PC-3 (cell line): Measurements from ENCODE around the gene SESN1. TPM values are rescaled to one million over a fixed set of nuclear protein-coding genes. Genes with fewer than 3 reads are reported as not detected.

Source experiments
- ATAC-seq: fragments of 200-7000 bp; cut with Tn5 transposase; 2 replicates; pipeline ENCODE4 v1.9.1; 2020; ENCODE audit warnings: mild to moderate bottlenecking, moderate library complexity
- BruUV-seq: library from RNA; stranded (reverse); fragments of 400-500 nt; replicated peaks from 2 replicates; lab custom pipeline; 2021; lab: Mats Ljungman, UMichigan
- CTCF ChIA-PET: fragments of 300-600 bp; sonication (Branson Sonifier 250); formaldehyde crosslinking; loops from one replicate; lab custom pipeline; 2022; ENCODE audit warnings: antibody characterized with exemption; lab: Charles Lee
- POLR2A ChIA-PET: fragments of 300-600 bp; sonication (Branson Sonifier 250); formaldehyde crosslinking; loops from one replicate; lab custom pipeline; 2022; ENCODE audit warnings: antibody characterized with exemption; ENCODE audit not compliant: unreplicated experiment; lab: Charles Lee
- DNase-seq: peaks from one replicate; pipeline ENCODE4 v3.0.0-alpha.2; 2015
- H2AFZ ChIP-seq: fragments of 300-600 bp; sonication (generic); 2 replicates; pipeline ENCODE4 v1.6.0; 2016; ENCODE audit warnings: antibody characterized with exemption, low read length
- H3F3A ChIP-seq: fragments of 300-600 bp; sonication (generic); one replicate; pipeline ENCODE4 v1.6.0; 2017; ENCODE audit warnings: antibody characterized with exemption, low read length, control low read depth, mild to moderate bottlenecking; ENCODE audit not compliant: unreplicated experiment
- H3K27ac ChIP-seq: fragments of 300-600 bp; sonication (generic); 2 replicates; pipeline ENCODE4 v1.5.1; 2016; ENCODE audit warnings: mild to moderate bottlenecking, low read length
- H3K27me3 ChIP-seq: fragments of 300-600 bp; sonication (generic); 2 replicates; pipeline ENCODE4 v1.6.1; 2016; ENCODE audit warnings: low read length, mixed read lengths
- H3K36me3 ChIP-seq: fragments of 300-600 bp; sonication (generic); 2 replicates; pipeline ENCODE4 v1.6.1; 2016; ENCODE audit warnings: low read depth, mixed run types, low read length, mixed read lengths
- H3K4me1 ChIP-seq: fragments of 300-600 bp; sonication (generic); 2 replicates; pipeline ENCODE4 v1.5.1; 2016; ENCODE audit warnings: low read length; ENCODE audit not compliant: insufficient read depth
- H3K4me2 ChIP-seq: fragments of 300-600 bp; sonication (generic); 2 replicates; pipeline ENCODE4 v1.6.0; 2016; ENCODE audit warnings: low read length
- H3K4me3 ChIP-seq: fragments of 300-600 bp; sonication (generic); 2 replicates; pipeline ENCODE4 v1.5.1; 2016; ENCODE audit warnings: mild to moderate bottlenecking, low read length, mixed read lengths
- H3K79me2 ChIP-seq: fragments of 300-600 bp; sonication (generic); 2 replicates; pipeline ENCODE4 v1.6.1; 2017; ENCODE audit warnings: low read length, mixed read lengths
- H3K9ac ChIP-seq: fragments of 300-600 bp; sonication (generic); 2 replicates; pipeline ENCODE4 v1.6.0; 2016; ENCODE audit warnings: mild to moderate bottlenecking, low read length
- H3K9me2 ChIP-seq: fragments of 300-600 bp; sonication (generic); replicated peaks from 2 replicates; pipeline ENCODE4 v1.6.1; 2016; ENCODE audit warnings: mixed run types, low read length, mixed read lengths
- H3K9me3 ChIP-seq: fragments of 300-600 bp; sonication (generic); 2 replicates; pipeline ENCODE4 v1.6.1; 2016; ENCODE audit warnings: low read length, mixed read lengths
- H4K20me1 ChIP-seq: fragments of 300-600 bp; sonication (generic); 2 replicates; pipeline ENCODE4 v1.6.1; 2016; ENCODE audit warnings: low read length, mixed read lengths
- EZH2 ChIP-seq: fragments of 300-600 bp; sonication (generic); IDR thresholded peaks from one replicate; pipeline ENCODE4 v1.6.1; 2017; ENCODE audit warnings: antibody characterized with exemption, mild to moderate bottlenecking, low read length; ENCODE audit not compliant: unreplicated experiment
- EZH2phosphoT487 ChIP-seq: fragments of 300-600 bp; sonication (generic); IDR thresholded peaks from 2 replicates; pipeline ENCODE4 v1.6.1; 2018; ENCODE audit warnings: mild to moderate bottlenecking, antibody characterized with exemption, low read length, borderline replicate concordance
- intact Hi-C: fragments of 100-400 bp; cut with micrococcal nuclease; formaldehyde crosslinking; loops from 2 replicates; pipeline ENCODE4 v1.9.0; 2023
- total RNA-seq: library from RNA; depleted of rRNA; stranded (reverse); fragments of >200 nt; gene quantifications from 2 replicates; pipeline ENCODE4 v1.2.3, GENCODE V29; 2014
- TF ChIP-seq, protein P1 (sequence below): fragments of 300-600 bp; sonication (generic); conservative IDR thresholded peaks from 2 replicates; pipeline ENCODE4 v1.5.1; 2017; ENCODE audit warnings: antibody characterized with exemption, low read depth, mild to moderate bottlenecking, low read length

The SESN1 gene
- total RNA-seq, 1 experiment from 2014 or later = 3.4 TPM

GRCh38 chr6:108957221-108957620 is 137.4 kb downstream of the SESN1 start:
- ATAC-seq (no peak), DNase-seq (no peak)
- H3K4me1 ChIP-seq = no peaks in the 10 kb centered on the region
- ChIA-PET POLR2A (interaction anchor here (0.5 kb wide), 1 partner anchor 55 kb away, joined by 3 read pairs; no protein-coding TSS in a partner anchor), CTCF (no interaction called here)
- intact Hi-C loops = no loop called here
- no peak overlapping the region for H3K4me3 ChIP-seq
- no TSS peak for BruUV-seq
- H3F3A ChIP-seq = no peaks in the 10 kb centered on the region
- H3K36me3 ChIP-seq = no peaks in the 10 kb centered on the region
- TF ChIP-seq, protein P1, sequence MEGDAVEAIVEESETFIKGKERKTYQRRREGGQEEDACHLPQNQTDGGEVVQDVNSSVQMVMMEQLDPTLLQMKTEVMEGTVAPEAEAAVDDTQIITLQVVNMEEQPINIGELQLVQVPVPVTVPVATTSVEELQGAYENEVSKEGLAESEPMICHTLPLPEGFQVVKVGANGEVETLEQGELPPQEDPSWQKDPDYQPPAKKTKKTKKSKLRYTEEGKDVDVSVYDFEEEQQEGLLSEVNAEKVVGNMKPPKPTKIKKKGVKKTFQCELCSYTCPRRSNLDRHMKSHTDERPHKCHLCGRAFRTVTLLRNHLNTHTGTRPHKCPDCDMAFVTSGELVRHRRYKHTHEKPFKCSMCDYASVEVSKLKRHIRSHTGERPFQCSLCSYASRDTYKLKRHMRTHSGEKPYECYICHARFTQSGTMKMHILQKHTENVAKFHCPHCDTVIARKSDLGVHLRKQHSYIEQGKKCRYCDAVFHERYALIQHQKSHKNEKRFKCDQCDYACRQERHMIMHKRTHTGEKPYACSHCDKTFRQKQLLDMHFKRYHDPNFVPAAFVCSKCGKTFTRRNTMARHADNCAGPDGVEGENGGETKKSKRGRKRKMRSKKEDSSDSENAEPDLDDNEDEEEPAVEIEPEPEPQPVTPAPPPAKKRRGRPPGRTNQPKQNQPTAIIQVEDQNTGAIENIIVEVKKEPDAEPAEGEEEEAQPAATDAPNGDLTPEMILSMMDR = no peak
- TF ChIP-seq EZH2 (no peak), EZH2phosphoT487 (no peak)
- H3K27ac ChIP-seq = no peak overlapping the region
- H3K9me2 ChIP-seq = no peaks in the 10 kb centered on the region
- H3K27me3 ChIP-seq = no peaks in the 10 kb centered on the region
- H3K9ac ChIP-seq = no peak overlapping the region
- H3K79me2 ChIP-seq = no peaks in the 10 kb centered on the region
- no peaks in the 10 kb centered on the region for H4K20me1 ChIP-seq
- H3K9me3 ChIP-seq = no peaks in the 10 kb centered on the region
- H3K4me2 ChIP-seq = no peak overlapping the region
- no peak overlapping the region for H2AFZ ChIP-seq

- ChIA-PET POLR2A (no interaction called here), CTCF (no interaction called here)
- TF ChIP-seq EZH2 (no peak), EZH2phosphoT487 (no peak)
- TF ChIP-seq, protein P1 = no peak
Measured at GRCh38 chr6:108955329-108955949, 139.2 kb downstream of the SESN1 start.

DNA sequence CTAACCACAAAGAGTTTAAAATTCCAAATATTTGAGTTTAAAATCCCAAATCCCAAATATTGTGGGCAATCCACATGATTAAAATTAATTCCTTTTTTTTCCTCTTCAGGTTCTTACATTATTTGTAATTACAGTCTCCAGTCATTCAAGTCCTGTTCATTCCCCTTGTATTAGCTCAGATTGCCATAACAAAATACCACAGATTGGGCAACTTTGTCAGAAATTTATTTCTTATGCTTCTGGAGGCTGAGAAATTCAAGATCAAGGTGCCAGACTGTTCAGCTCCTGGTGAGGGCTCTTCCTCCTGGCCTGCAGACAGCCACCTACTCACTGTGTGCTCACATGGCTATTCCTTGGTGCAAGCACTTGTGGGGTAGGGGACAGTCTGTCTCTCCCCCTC is 141.0 kb downstream of the SESN1 start:
- ChIA-PET POLR2A (no interaction called here), CTCF (no interaction called here)
- no peaks in the 10 kb centered on the region for H4K20me1 ChIP-seq
- no peaks in the 10 kb centered on the region for H3K36me3 ChIP-seq
- no peaks in the 10 kb centered on the region for H3K79me2 ChIP-seq
- no peak overlapping the region for H3K27ac ChIP-seq
- no peaks in the 10 kb centered on the region for H3K27me3 ChIP-seq
- no TSS peak for BruUV-seq
- no peak overlapping the region for H3K4me3 ChIP-seq
- DNase-seq (no peak), ATAC-seq (no peak)
- TF ChIP-seq EZH2phosphoT487 = no peak
- no peak for TF ChIP-seq EZH2
- TF ChIP-seq, protein P1 = no peak
- H3F3A ChIP-seq = no peaks in the 10 kb centered on the region
- H2AFZ ChIP-seq = no peak overlapping the region
- intact Hi-C loops = no loop called here
- no peaks in the 10 kb centered on the region for H3K9me2 ChIP-seq
- no peaks in the 10 kb centered on the region for H3K9me3 ChIP-seq
- no peak overlapping the region for H3K4me2 ChIP-seq
- no peaks in the 10 kb centered on the region for H3K4me1 ChIP-seq
- no peak overlapping the region for H3K9ac ChIP-seq

More at GRCh38 chr6:108955329-108955949, 139.2 kb downstream of the SESN1 start:
- H3K4me2 ChIP-seq = no peak overlapping the region
- intact Hi-C loops = no loop called here
- ATAC-seq (no peak), DNase-seq (no peak)
- H2AFZ ChIP-seq = no peak overlapping the region
- H3K9ac ChIP-seq = no peak overlapping the region
- H3K27ac ChIP-seq = no peak overlapping the region
- H3K4me1 ChIP-seq = no peaks in the 10 kb centered on the region
- H3K9me2 ChIP-seq = no peaks in the 10 kb centered on the region
- H3K9me3 ChIP-seq = no peaks in the 10 kb centered on the region
- no peaks in the 10 kb centered on the region for H3K27me3 ChIP-seq
- H3K79me2 ChIP-seq = no peaks in the 10 kb centered on the region
- H3K36me3 ChIP-seq = no peaks in the 10 kb centered on the region
- no TSS peak for BruUV-seq
- H4K20me1 ChIP-seq = no peaks in the 10 kb centered on the region
- no peak overlapping the region for H3K4me3 ChIP-seq
- H3F3A ChIP-seq = no peaks in the 10 kb centered on the region
